PFSK-1 (cell line): Measurements from ENCODE around the gene HES4.

Experiments
- FOXP2 ChIP-seq: optimal IDR thresholded peaks from 2 replicates; pipeline ENCODE3; 2011; ENCODE audit warnings: borderline replicate concordance, control low read depth, inconsistent platforms; ENCODE audit not compliant: insufficient read depth; ENCODE audit errors: extremely low read length, extremely low read depth
- POLR2AphosphoS5 ChIP-seq: IDR thresholded peaks from 2 replicates; pipeline ENCODE4 v1.6.1; 2012; ENCODE audit warnings: low read depth, mild to moderate bottlenecking, control low read depth, low read length, moderate library complexity
- SIN3A ChIP-seq: IDR thresholded peaks from 2 replicates; pipeline ENCODE4 v1.6.1; 2012; ENCODE audit warnings: mild to moderate bottlenecking, low read length, moderate library complexity, borderline replicate concordance; ENCODE audit not compliant: insufficient read depth
- TAF1 ChIP-seq: IDR thresholded peaks from 2 replicates; pipeline ENCODE4 v1.6.1; 2012; ENCODE audit warnings: low read length, control low read depth, borderline replicate concordance; ENCODE audit not compliant: insufficient read depth
- TF ChIP-seq, protein P1 (sequence below), 2 experiments: IDR thresholded peaks; 2 replicates each; pipeline versions ENCODE4 v1.6.1 to v1.8.0; 2011 to 2012; ENCODE audit warnings: low read depth in 2 of 2, low read length in 2 of 2, control low read depth in 1 of 2, inconsistent platforms in 1 of 2, mild to moderate bottlenecking in 1 of 2, moderate library complexity in 1 of 2; ENCODE audit not compliant: insufficient read depth in 1 of 2

The HES4 gene

DNA sequence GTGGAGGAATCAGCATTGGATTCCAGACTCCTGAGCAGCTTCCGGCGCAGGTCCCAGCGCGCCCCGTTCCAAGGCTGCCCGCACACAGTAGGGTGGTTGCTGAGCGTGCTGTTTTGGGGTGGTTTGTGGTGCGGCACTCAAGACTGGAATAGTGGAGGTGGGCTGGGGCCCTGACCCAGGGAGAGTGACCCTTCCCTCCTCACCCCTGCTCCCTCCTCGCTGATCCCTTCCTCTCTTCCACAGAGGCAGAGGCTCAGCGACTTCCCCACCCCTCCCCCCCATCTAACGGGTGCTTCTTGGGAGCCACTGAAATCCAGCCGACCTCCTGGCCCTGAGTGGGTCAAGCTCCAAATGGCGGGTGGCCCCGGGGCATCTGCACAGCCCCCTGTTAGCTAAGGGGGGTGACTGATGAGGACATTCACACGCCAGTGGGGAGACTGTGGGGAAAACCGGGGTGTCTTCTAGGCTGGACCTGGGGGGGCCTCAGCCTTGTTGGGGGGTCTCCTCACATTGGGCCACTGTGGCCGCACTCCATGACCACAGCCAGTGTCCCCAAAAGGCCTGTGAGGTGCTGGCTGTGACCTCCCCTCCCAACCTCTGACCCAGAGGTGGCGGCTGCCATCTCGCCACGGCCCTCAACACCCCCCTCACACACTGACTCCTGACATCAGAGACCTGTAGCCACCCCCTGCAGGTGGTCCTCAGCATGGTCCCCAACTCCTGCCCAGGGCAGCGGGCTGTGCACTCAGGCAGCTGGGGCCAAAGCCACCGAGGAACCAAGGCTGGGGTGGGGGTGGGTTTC is 3.9 kb upstream of the HES4 start:
- TF ChIP-seq TAF1 (no peak), FOXP2 (no peak), POLR2AphosphoS5 (no peak), SIN3A (no peak)
- TF ChIP-seq, protein P1, sequence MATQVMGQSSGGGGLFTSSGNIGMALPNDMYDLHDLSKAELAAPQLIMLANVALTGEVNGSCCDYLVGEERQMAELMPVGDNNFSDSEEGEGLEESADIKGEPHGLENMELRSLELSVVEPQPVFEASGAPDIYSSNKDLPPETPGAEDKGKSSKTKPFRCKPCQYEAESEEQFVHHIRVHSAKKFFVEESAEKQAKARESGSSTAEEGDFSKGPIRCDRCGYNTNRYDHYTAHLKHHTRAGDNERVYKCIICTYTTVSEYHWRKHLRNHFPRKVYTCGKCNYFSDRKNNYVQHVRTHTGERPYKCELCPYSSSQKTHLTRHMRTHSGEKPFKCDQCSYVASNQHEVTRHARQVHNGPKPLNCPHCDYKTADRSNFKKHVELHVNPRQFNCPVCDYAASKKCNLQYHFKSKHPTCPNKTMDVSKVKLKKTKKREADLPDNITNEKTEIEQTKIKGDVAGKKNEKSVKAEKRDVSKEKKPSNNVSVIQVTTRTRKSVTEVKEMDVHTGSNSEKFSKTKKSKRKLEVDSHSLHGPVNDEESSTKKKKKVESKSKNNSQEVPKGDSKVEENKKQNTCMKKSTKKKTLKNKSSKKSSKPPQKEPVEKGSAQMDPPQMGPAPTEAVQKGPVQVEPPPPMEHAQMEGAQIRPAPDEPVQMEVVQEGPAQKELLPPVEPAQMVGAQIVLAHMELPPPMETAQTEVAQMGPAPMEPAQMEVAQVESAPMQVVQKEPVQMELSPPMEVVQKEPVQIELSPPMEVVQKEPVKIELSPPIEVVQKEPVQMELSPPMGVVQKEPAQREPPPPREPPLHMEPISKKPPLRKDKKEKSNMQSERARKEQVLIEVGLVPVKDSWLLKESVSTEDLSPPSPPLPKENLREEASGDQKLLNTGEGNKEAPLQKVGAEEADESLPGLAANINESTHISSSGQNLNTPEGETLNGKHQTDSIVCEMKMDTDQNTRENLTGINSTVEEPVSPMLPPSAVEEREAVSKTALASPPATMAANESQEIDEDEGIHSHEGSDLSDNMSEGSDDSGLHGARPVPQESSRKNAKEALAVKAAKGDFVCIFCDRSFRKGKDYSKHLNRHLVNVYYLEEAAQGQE (IDR thresholded peaks at IDR 0.05; ENCODE audit: insufficient read depth in 1 of 2, low read depth in 2 of 2, low read length in 2 of 2) = no peak

- TF ChIP-seq SIN3A = no peak
- no peak for TF ChIP-seq POLR2AphosphoS5
- no peak for TF ChIP-seq FOXP2
- TF ChIP-seq, protein P1 (IDR thresholded peaks at IDR 0.05; ENCODE audit: insufficient read depth in 1 of 2, low read depth in 2 of 2, low read length in 2 of 2) = no peak
- no peak for TF ChIP-seq TAF1
These were observed 1.3 kb upstream of the HES4 start for GRCh38 chr1:1001057-1001783.

DNA sequence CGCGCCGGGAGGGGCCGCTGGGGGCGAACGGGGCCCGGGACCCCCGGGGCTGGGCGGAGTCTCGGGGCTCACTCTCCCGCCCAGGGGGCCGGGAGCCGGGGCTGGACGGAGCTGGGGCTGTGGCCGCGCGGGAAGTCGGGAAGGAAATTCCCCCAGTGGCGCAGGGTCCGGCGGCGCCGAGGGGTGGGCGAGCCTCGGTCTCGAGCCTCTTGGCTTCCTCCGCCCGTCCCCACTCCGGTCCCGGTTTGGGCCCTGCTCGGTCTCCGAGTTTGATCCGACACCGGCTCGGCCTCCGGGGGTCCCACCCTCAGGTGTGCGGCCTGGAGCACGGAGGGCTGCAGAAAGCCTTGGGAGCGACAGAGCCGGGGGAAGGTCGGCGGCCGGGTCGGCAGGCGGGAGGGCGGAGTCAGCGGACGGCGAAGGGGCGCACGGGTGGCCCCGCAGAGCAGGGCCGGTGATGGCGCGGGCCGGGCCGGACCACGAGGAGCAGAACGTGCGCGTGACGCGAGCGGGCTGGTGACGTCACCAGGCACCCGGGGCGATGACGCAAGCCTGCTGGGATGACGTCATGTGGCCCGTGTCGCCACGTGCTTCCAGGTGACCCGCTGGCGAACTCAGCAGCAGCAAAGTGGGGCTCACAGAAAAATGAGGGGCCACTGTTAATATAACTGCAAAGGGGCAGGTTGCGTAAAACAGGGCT is 610 bp upstream of the HES4 start:
- no peak for TF ChIP-seq FOXP2
- no peak for TF ChIP-seq POLR2AphosphoS5
- TF ChIP-seq SIN3A = no peak
- no peak for TF ChIP-seq TAF1
- TF ChIP-seq, protein P1 (IDR thresholded peaks at IDR 0.05; ENCODE audit: insufficient read depth in 1 of 2, low read depth in 2 of 2, low read length in 2 of 2) = no peak

DNA sequence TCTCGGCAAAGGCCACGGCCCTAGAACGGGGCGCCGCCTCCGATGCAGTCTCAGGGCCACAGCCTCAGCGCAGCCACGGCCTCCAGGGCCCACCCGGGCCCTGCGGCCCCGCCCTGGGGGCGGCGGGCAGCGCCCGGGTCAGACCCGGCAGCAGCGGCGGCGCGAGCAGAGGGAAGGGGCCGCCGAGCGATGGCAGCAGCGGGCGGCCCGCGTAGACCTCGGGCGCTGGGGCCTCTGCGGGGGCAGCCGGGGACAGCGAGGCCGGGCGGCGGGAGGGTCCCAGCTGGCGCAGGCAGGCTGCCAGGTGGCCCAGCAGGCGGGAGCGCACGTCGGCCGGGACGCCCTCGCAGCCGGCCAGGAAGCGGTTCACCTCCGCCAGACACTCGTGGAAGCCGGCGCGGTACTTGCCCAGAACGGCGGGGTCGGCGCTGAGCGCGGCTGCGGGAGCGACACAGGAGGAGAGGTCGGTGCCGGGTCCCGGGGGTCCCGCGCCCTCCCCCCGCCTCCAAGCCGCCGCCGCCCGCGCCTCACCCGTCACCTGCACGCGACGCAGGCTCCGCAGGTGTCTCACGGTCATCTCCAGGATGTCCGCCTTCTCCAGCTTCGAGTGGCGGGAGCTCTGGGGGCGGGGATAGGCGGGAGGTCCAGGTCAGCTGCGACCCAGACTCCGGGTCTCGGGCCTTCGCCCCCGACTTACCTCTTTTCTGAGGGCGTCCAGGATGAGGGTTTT is 737 bp downstream of the HES4 start:
- TF ChIP-seq TAF1 = no peak
- no peak for TF ChIP-seq FOXP2
- no peak for TF ChIP-seq POLR2AphosphoS5
- no peak for TF ChIP-seq SIN3A
- TF ChIP-seq, protein P1 (IDR thresholded peaks at IDR 0.05; ENCODE audit: insufficient read depth in 1 of 2, low read depth in 2 of 2, low read length in 2 of 2) = no peak
